Aorta (tissue), 5 donors: ENCODE data around the gene NXPH2. TPM values are rescaled to one million over a fixed set of nuclear protein-coding genes. Genes with fewer than 3 reads are reported as not detected.
"Not testable (repeated sequence)": the region's sequence is repeated elsewhere in the genome, so short reads cannot be mapped to it uniquely, and the experiment has no call there.

Experiments used
- ATAC-seq: fragments of 200-7000 bp; cut with Tn5 transposase; one replicate; pipeline ENCODE4 v1.9.1; 2022; ENCODE audit warnings: moderate library complexity; ENCODE audit not compliant: low FRiP score
- DNase-seq, 2 donors: peaks; one replicate each; pipeline ENCODE4 v3.0.0-alpha.2; 2020
- H3K27ac ChIP-seq, 2 donors: one replicate each; pipeline ENCODE4 v1.5.1; 2013; ENCODE audit warnings: low read length in 2 of 2, mild to moderate bottlenecking in 2 of 2, moderate library complexity in 2 of 2, control low read depth in 1 of 2, inconsistent platforms in 1 of 2, low read depth in 1 of 2
- H3K27me3 ChIP-seq, 2 donors: one replicate each; pipeline ENCODE4 v1.6.1; 2013; ENCODE audit warnings: control low read depth in 1 of 2, low read length in 1 of 2, mild to moderate bottlenecking in 1 of 2, moderate library complexity in 1 of 2; ENCODE audit not compliant: insufficient read depth in 2 of 2, control insufficient read depth in 1 of 2
- H3K36me3 ChIP-seq, 2 donors: one replicate each; pipeline ENCODE4 v1.6.1; 2013; ENCODE audit warnings: control low read depth in 1 of 2, low read length in 1 of 2, mild to moderate bottlenecking in 1 of 2; ENCODE audit not compliant: insufficient read depth in 2 of 2, control insufficient read depth in 1 of 2
- H3K4me1 ChIP-seq, 2 donors: one replicate each; pipeline ENCODE4 v1.6.1; 2013; ENCODE audit warnings: low read length in 2 of 2, control low read depth in 1 of 2, mild to moderate bottlenecking in 1 of 2, moderate library complexity in 1 of 2; ENCODE audit not compliant: insufficient read depth in 2 of 2, control insufficient read depth in 1 of 2
- H3K4me3 ChIP-seq, 2 donors: one replicate each; pipeline ENCODE4 v1.5.1; 2013; ENCODE audit warnings: low read length in 2 of 2, control low read depth in 1 of 2, mild to moderate bottlenecking in 1 of 2
- H3K9me3 ChIP-seq: one replicate; pipeline ENCODE4 v1.6.1; 2013; ENCODE audit warnings: mild to moderate bottlenecking, low read length; ENCODE audit not compliant: control insufficient read depth
- WGBS, 2 donors: extraction: QIAGEN DNeasy Blood & Tissue Kit; methylation state at CpG; one replicate each; pipeline ENCODE4 v1.1.7; 2013; 5-methylcytosine and 5-hydroxymethylcytosine counted together
- intact Hi-C, 2 donors: fragments of 100-400 bp; cut with DNase I; formaldehyde crosslinking; loops; one replicate each; pipeline versions ENCODE4 v1.14.2 to v1.15.0; 2022
- polyA plus RNA-seq, 2 donors: library from polyadenylated mRNA; stranded (reverse); fragments of 200-250 nt; gene quantifications; one replicate each; pipeline ENCODE4 v1.2.3, GENCODE V29; 2013
- total RNA-seq, 2 donors: library from RNA; stranded (reverse); fragmentation: NEBNext Ultra II Directional; extraction: Animal tissue kit (Norgen Biotek cat#: 25700); gene quantifications; one replicate each; pipeline ENCODE4 v1.2.1, GENCODE V29; 2021
- donor health status: healthy with polysubstance abuse.
- donor health status: Bipolar disorder and iron deficiency.
- donor health status: DM: no; HTN: no; CAD: no.
- donor health status: DM: no; HTN: no; CAD: no.
- donor health status: DM: yes; HTN: yes; CAD: no.

Gene NXPH2
- total and polyA plus RNA-seq, 4 donors: not detected

GRCh38 chr2:138649571-138649970, 130.6 kb downstream of the NXPH2 start:
- Histone ChIP-seq H3K9me3 (peaks cover 1% of the 10 kb centered on the region), H3K27me3 (no peaks in the 10 kb centered on the region), H3K4me1 (no peaks in the 10 kb centered on the region), H3K4me3 (no peak overlapping the region), H3K36me3 (no peaks in the 10 kb centered on the region), H3K27ac (no peak overlapping the region)
- WGBS, 2 donors: 7 to 8% methylated on average over 1 of the region's 1 CpG
- DNase-seq (no peak), ATAC-seq (no peak)
- intact Hi-C loops: no loop called here

GRCh38 chr2:138648606-138649005, 131.6 kb downstream of the NXPH2 start:
- no peak for ATAC-seq
- no peak overlapping the region for H3K4me3 ChIP-seq
- DNase-seq: no peak
- H3K9me3 ChIP-seq: peaks cover 1% of the 10 kb centered on the region
- H3K27me3 ChIP-seq: no peaks in the 10 kb centered on the region
- no peaks in the 10 kb centered on the region for H3K36me3 ChIP-seq
- no peaks in the 10 kb centered on the region for H3K4me1 ChIP-seq
- no peak overlapping the region for H3K27ac ChIP-seq
- 50 to 84% methylated on average over 4 of the region's 4 CpGs for WGBS, 2 donors
- intact Hi-C loops: no loop called here

- H3K4me1 ChIP-seq, ATAC-seq, H3K27ac ChIP-seq, intact Hi-C loops, DNase-seq, H3K4me3 ChIP-seq, H3K27me3 ChIP-seq, H3K36me3 ChIP-seq, H3K9me3 ChIP-seq: not testable (repeated sequence)
- 97 to 99% methylated on average over 10 of the region's 10 CpGs for WGBS, 2 donors
Measured at GRCh38 chr2:138644776-138645175, 135.4 kb downstream of the NXPH2 start.

DNA sequence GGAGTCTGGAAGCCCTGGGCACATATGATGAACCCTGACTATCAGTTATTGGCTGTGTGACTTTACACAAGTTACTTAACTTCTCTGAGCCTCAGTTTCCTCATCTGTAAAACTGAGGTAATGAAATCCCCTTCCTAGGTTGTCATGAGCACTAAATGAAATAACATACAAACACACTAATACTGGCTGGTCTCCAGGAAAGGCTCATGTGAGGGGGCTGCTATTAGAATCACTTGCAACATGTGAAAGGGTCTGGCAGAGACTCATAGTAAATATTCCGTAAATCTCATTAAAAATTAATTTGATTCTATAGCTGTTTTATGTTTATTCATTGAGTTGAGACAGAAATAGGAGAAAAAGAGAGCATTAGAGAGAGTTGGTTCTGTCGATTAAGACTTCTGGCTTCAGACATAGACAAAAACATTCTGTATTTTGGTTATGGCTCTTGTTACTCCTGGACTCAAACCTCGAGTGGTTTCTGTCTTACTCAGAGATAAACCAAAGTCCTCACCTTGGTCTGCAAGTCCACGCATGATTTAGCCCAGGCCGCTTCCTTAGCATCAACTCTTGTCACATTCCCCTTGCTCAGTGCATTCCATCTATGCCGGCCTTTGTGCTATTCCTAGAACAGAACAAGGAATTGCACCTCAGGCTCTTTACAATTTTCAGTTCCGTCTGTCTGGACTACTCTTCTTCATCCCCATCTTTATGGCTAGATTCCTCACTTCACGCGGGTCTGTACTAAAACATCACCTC, 139.1 kb downstream of the NXPH2 start:
- 47 to 52% methylated on average over 9 of the region's 9 CpGs for WGBS, 2 donors
- no peak overlapping the region for H3K27ac ChIP-seq
- DNase-seq: no peak
- no peaks in the 10 kb centered on the region for H3K9me3 ChIP-seq
- intact Hi-C loops: no loop called here
- H3K36me3 ChIP-seq: no peaks in the 10 kb centered on the region
- no peaks in the 10 kb centered on the region for H3K4me1 ChIP-seq
- ATAC-seq: no peak
- no peak overlapping the region for H3K4me3 ChIP-seq
- no peaks in the 10 kb centered on the region for H3K27me3 ChIP-seq

DNA sequence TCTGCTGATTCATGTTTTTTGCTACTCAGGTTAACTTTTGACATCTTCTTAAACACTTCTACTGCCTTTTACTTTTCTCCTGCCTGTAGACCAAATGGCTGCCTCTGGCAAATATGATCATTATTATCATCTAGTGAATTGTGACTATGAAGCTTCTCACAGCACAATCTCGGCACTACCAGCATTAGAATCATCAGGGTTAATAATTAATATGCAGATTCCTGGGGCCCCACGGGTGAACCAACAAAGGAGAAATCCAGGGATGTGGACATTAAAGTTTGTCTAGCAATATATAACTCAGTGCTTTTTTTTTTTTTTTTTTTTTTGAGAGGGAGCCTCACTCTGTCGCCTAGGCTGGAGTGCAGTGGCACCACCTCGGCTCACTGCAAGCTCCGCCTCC, 142.5 kb downstream of the NXPH2 start:
- H3K36me3 ChIP-seq: no peaks in the 10 kb centered on the region
- no peaks in the 10 kb centered on the region for H3K9me3 ChIP-seq
- no peaks in the 10 kb centered on the region for H3K4me1 ChIP-seq
- no peak overlapping the region for H3K4me3 ChIP-seq
- H3K27me3 ChIP-seq: no peaks in the 10 kb centered on the region
- no peak overlapping the region for H3K27ac ChIP-seq
- no peak for ATAC-seq
- intact Hi-C loops: no loop called here
- DNase-seq: no peak
- 79 to 87% methylated on average over 5 of the region's 5 CpGs for whole genome bisulfite sequencing, 2 donors

DNA sequence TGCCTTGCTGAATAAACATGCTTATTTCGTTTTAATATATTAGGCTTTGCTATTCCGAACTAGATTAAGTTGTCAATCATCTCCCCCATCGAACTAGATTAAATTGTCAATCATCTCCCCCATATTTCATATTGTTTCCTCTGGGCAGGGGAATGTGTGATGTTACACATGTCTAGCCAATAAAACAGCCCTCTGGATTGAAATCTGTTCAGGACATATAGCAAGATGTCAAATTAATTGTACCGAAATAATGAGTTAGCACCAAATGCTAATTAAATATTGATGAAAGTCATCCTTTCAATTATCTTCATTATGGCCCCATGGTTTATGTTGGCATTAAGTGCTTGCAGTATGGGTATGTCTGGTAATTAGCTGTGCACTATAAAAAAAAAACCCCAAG, 143.1 kb downstream of the NXPH2 start:
- Histone ChIP-seq H3K27ac (no peak overlapping the region), H3K4me1 (no peaks in the 10 kb centered on the region), H3K27me3 (no peaks in the 10 kb centered on the region), H3K36me3 (no peaks in the 10 kb centered on the region), H3K4me3 (no peak overlapping the region), H3K9me3 (no peaks in the 10 kb centered on the region)
- WGBS, 2 donors: 76 to 82% methylated on average over 4 of the region's 4 CpGs
- intact Hi-C loops: no loop called here
- DNase-seq (no peak), ATAC-seq (no peak)

DNA sequence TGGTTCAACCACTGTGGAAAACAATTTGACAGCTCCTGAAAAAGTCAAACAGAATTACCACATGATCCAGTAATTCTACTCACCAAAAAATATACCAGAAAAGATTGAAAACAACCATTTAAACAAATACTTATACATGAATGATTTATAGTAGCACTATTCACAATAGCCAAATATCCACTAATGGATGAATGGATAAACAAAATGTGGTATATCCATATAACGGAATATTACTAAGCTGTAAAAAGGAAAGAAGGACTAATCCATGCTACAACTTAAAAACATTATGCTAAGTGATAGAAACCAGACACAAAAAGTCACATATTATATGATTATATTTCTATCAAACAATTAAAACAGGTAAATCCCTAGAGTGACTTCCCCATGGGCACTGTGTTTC, 147.1 kb downstream of the NXPH2 start:
- Histone ChIP-seq H3K36me3 (no peaks in the 10 kb centered on the region), H3K9me3 (no peaks in the 10 kb centered on the region), H3K4me3 (no peak overlapping the region), H3K4me1 (no peaks in the 10 kb centered on the region), H3K27me3 (no peaks in the 10 kb centered on the region), H3K27ac (no peak overlapping the region)
- DNase-seq: no peak
- intact Hi-C loops: no loop called here
- no peak for ATAC-seq
- WGBS, 2 donors: 95 to 96% methylated on average over 1 of the region's 1 CpG

DNA sequence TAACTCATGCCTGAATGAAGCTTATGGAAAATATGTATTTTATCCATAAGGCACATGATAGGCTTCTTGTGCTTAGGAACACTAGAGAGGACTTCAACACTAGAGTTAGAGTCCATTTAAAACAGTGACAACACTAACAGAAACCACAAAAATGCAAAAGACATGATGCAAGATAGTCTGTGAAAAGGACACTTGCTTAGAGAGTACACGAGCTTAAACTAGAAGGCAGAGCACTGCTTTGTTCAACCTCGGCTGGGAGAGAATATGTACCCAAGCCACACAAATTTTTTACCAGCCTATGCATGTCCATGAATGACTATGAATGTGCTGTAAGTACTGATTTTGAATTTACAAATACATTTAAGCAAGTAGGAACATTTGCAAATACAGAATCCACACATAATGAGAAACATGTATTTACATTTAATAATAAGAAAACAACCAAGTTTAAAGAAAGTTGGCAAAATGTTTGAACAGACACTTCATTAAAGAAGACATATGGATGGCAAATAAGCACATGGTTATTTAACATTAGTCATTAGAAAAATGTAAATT, 148.0 kb downstream of the NXPH2 start:
- intact Hi-C loops: no loop called here
- no peaks in the 10 kb centered on the region for H3K36me3 ChIP-seq
- WGBS, 2 donors: 69 to 70% methylated on average over 2 of the region's 2 CpGs
- no peak for ATAC-seq
- H3K9me3 ChIP-seq: no peaks in the 10 kb centered on the region
- no peaks in the 10 kb centered on the region for H3K27me3 ChIP-seq
- DNase-seq: no peak
- no peaks in the 10 kb centered on the region for H3K4me1 ChIP-seq
- no peak overlapping the region for H3K27ac ChIP-seq
- H3K4me3 ChIP-seq: no peak overlapping the region

DNA sequence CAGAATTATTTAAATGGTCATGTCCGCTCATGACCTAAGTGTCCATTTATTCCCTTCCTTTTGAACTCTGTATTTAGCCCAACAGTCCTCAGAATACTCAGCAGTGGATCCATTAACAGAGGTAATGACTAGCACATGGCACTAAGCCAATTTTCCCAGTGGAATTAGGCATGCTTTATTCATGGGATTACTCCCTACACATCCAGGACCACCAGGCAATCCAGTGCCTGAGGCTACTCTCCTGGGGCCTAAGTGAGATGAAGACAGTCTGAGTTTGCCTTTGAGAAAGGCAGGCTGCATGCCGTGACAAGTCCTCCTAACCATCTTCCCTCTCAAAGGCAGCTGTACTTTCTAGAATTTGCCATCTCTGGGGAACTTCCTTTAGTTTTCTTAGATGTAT, 150.0 kb downstream of the NXPH2 start:
- WGBS, 2 donors: 93 to 94% methylated on average over 2 of the region's 2 CpGs
- Histone ChIP-seq H3K4me1 (no peaks in the 10 kb centered on the region), H3K27me3 (no peaks in the 10 kb centered on the region), H3K4me3 (no peak overlapping the region), H3K27ac (no peak overlapping the region), H3K36me3 (no peaks in the 10 kb centered on the region), H3K9me3 (no peaks in the 10 kb centered on the region)
- intact Hi-C loops: no loop called here
- ATAC-seq (no peak), DNase-seq (no peak)
